Posterior cingulate gyrus (tissue), 11 donors: ENCODE results near the gene KLHDC10.
"Not testable (repeated sequence)": the region's sequence is repeated elsewhere in the genome, so short reads cannot be mapped to it uniquely, and the experiment has no call there.

Source experiments
- DNase-seq, 10 donors: peaks; one replicate each; pipeline versions ENCODE4 v3.0.0 to v3.0.0-alpha.2; 2020 to 2021; ENCODE audit warnings: mixed read lengths in 3 of 10
- intact Hi-C: fragments of 100-400 bp; cut with DNase I; formaldehyde crosslinking; loops from one replicate; pipeline ENCODE4 v1.15.1; 2023

The KLHDC10 gene

DNA sequence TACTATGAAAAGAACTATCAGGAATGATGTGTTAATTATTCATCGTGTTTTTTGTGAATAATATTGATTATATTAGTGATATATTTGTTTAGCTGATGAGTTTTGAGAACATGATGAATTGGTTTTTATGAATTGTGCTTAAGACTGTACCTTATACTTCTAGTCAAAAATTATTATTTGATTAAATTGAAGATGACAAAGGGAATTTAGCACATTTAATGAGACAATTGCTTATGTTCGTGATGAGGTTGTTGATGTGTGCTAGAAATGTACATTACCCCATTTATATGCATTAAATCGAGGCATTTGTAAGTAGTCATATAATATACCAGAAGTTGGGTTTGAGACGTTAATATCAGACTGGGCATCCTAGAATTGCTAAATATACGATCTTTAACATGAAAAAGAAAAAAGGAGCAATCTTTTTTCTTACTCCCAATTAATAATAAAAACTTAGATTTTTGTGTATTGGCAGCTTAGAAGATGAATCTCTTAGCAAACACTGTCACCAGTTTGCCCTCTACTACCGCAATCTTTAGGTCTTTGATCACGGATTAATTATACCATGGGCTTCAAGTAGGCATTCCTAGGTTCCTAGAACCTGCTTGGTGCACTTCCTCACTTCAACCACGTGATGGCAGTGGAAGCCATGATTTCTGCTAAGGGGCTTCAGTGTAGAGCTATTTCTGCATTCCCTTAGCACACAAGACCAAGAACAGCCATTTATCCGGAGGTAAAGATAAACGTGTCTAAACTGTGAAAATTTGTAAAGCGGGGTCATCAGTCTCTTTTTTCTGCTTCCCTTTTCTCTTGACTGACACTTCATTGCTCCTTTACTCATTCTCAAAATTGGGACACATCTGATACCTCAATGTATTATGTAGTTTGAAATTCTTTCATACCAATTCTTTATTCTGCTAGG, 1.6 kb downstream of the KLHDC10 start:
- intact Hi-C loops, result loop anchor here (2.0 to 10.0 kb wide), 5 partner anchors 21 to 761 kb away; partner anchors contain the start of genes COPG2 and ZC3HC1
- DNase-seq, result peak in 8 of 10 donors; percentile 37 to 94 (median 66)

DNA sequence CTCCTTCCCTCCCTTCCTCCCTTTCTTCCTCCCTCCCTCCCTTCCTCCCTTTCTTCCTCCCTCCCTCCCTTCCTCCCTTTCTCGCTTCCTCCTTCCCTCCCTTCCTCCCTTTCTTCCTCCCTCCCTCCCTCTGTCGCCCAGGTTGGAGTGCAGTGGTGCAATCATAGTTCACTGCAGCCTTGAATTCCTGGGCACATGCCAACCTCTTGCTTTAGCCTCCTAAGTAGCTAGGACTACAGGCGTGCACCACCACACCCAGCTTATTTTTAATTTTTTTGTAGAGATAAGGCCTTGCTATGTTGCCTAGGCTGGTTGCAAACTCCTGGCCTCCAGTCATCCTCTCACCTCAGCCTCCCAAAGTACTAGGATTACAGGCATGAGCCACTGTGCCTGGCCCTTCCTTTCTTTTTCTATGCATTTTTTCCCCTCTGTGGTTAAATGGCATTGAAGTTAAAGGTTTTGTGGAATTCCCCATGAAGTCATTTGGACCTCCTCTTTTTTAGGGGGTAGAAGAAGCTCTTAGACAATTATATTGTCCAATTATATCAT, 9.6 kb downstream of the KLHDC10 start:
- DNase-seq, result no peak
- intact Hi-C loops, result loop anchor here (10.0 kb wide), 1 partner anchor 675 kb away; no protein-coding TSS in a partner anchor

DNA sequence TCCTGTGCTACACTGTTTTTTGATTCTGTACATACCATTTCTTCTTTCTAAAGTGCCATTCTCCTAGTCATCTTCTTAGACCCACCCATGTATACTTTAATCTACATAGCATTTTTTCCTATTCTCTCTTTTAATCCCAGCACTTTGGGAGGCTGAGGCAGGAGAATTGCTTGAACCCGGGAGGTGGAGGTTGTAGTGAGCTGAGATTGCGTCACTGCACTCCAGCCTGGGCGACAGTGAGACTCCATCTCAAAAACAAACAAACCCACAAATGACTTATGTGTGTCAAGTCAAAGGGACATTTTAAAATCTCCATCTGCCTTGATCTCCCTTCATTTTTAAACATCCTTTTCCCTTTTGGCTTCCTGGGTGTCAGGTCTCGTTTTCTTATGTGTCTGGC, 13.2 kb downstream of the KLHDC10 start:
- intact Hi-C loops, DNase-seq: not testable (repeated sequence)

DNA sequence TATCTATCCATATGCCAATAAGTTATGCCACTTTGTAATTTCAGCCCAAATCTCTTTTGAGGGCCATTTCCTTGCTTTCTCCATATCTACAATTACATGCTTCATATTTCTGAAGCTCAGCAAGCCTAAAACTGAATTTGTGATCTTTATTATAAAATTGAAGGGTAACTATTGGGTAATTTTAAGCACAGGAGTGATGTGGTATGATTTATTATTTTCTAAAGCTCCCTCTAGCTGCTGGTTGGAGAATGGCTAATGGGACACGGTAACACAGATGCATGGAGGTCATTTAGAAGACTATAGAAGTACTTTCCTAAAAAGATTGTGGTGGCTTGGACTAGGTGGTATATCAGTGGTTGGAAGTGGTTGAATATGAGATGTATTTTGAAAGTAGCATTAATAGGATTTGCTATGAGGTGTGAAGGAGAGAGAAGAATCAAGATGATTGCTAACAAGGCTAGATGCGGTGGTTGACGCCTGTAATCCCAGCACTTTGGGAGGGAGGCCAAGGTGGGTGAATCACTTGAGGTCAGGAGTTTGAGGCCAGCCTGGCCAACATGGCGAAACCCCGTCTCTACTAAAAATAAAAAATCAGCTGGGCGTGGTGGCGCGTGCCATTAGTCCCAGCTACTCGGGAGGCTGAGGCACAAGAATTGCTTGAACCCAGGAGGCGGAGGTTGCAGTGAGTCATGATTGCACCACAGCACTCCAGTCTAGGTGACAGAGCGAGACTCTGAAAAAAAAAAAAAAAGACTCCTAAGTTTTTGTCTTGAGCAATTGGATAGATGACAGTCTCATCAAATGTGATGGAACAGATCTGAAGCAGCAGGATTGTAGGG, 13.9 kb downstream of the KLHDC10 start:
- no peak for DNase-seq
- intact Hi-C loops, result no loop called here

DNA sequence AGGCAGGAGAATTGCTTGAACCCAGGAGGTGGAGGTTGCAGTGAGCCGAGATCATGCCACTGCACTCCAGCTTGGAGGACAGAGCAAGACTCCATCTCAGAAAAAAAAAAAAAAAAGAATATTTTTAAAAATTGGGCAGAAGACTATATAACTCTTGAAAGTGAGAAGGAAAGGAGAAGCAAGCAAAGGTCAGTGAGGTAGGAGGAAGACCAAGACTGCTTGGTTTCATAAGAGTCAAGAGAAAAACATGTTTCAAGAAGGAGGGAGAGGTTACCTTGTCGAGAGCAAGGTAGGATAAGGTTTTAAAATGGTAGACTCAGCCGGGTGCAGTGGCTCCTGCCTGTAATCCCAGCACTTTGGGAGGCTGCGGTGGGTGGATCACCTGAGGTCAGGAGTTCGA, 14.9 kb downstream of the KLHDC10 start:
- DNase-seq, intact Hi-C loops: not testable (repeated sequence)

DNA sequence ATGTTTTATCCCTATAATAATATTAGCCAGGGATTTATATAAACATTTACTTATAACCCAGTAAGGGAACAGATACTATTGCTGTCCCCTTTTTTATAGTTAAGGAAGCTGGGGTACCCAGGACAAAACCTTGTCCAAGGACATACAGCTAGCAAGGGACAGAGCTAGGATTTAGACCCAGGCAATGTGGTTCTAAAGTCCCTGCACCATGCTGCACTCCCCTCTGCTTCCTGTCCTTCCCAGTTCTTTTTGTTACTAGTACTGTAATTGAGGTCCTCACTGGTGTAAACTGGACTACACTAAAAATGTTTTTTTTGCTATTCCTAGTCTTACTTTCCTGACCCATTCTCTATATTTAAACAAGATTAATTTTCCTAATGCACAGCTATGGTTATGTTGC, 16.6 kb downstream of the KLHDC10 start:
- intact Hi-C loops, result no loop called here
- no peak for DNase-seq

DNA sequence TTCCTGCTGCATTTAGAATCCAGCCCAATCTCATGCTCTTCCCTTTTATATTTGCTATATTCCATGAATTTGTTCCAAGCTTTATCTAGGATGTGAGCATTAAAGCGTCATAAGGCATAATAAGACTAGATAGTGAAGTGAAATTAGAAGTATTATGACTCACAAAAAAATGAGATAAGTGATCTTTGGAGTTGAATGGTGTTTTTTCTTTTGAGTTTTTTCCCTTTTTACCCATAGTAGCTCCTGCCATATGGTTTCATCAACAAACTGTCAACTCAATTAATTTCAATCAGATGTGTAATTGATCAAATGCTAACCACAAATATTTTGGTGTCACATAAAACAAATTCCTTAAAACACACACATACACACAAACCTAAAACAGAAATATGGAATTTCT, 17.0 kb downstream of the KLHDC10 start:
- intact Hi-C loops, result no loop called here
- DNase-seq, result no peak

DNA sequence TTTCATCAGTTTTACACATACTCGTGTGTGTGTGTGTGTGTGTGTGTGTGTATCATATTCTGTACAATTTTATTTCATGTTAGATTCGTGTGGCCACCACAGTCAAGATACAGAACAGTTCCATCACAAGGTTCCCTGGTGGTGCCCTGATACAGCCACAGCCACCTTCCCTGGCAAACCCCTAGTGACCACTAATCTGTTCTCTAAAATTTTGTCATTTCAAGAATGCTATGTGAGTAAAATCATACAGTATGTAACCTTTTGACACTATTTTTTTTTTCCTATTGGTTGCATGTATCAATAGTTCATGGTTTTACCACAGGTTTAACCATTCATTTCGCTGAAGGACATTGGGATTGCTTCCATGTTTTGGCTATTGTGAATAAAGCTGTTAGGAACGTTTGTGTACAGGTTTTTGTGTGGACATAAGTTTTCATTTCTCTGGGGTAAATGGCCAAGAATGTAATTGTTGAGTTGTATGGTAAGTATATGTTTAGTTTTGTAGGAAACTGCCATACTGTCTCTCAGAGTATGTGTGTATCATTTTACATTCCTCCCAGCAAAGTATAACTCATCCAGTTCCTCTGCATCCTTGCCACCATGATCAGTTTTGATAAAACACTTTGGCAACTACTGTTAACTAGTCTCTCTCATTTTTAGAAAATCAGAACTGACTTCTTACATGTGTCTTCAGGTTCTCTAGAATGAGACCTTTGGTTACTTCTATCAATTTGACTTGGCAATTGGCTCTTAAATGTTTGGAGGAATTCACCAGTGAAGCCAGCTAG, 20.6 kb downstream of the KLHDC10 start:
- DNase-seq, result no peak
- intact Hi-C loops, result no loop called here

DNA sequence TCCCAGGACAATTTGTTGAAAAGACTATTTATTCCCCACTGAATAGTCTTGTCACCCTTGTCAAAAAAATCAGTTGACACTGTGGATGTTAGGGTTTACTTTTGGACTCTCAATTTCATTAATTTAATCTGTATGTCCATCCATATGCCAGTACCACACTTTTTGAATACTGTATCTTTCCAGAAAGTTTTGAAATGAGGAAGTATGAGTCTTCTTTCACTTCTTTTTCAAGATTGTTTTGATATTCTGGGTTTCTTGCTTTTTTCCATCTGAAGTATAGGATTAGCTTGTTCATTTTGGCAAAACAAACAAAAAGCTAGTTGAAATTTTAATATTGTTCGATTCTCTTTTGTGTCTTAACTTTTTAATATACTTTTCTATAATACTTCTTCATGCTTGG, 21.7 kb downstream of the KLHDC10 start:
- intact Hi-C loops, result no loop called here

DNA sequence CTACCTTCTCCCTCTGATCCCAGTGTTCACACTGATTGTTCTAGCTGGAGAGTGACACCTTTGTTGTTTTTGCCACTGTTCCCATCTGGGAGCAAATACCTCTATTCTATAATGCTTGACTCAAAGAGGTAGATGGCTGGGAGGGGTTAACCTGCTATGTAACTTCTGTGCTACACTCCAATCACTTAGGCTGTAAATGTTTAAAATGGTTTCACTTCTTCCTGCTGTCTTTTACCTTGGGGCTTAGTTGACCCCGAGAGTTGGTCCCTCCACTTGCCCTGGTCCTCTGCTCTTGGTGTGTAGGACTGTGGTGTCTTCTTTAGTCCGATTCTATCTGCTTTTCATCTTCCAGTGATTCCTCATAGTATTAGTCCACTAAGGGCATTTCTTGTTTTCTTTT, 22.3 kb downstream of the KLHDC10 start:
- no peak for DNase-seq
- intact Hi-C loops, result no loop called here

More for the DNA sequence above, 21.7 kb downstream of the KLHDC10 start:
- DNase-seq, result no peak

DNA sequence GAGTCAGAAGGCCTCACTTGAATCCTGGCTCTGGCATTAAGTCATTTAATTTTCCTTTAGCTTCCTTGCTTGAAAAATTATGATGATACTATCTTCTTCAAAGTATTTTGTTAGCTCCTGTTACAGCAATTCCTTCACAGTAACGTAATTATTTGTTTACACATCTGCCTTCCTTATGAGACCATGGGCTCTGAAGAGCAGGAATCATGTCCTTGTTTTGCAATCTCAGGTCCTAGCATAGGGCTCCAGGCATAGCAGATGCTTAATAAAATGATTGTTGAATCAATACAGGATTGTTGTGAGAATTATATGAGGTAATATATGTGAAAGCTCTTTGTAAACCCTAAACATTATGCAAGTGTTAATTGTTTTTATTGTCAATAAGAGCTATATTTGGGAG, 25.5 kb downstream of the KLHDC10 start:
- DNase-seq, result no peak
- intact Hi-C loops, result no loop called here

DNA sequence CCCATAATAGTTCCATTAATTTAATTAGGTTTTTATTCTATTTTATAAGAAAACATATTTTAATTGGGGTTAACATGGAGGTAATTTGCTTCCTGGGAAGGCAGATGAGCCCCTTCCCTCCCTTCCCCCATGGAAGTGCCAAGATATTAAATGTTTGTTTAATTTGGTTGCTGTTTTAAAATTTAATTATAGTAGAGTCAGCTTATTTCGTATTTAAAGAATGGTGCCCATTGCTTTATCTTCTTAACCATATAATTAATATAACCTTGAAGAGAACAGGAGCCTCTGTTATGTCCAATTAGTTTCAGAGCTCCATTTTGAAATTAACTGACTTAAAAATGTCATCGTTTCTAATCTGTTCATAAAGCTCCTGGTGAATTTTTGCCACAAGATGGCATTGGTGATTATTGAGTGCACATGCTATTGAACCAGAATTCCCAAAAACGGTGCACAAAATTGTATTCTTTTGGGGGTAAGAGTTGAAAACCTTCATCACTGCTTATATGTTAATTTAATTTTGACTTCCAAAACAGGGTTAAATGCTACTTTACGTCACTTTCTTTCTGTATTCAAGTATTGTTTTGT, 26.0 kb downstream of the KLHDC10 start:
- intact Hi-C loops, result no loop called here
- DNase-seq, result no peak

DNA sequence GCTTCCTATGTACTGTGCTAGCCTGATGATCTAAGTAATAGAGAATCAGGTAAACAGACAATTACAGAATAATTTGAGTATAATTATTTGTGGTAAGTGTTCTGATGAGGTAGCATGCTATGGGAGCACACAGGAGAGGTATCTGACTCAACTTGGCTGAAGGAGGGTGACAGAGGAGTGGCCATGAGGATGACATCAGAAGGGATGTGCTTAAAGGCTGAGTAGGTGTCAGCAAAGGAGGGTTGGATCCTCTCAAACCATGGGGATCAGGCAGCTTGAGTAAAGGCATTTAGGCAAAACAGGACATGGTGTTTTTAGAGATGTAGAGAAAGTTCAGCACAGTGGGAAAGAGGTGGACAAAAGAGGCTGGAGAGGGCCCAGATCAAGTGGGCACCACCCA, 29.0 kb downstream of the KLHDC10 start:
- DNase-seq, result no peak
- intact Hi-C loops, result no loop called here

DNA sequence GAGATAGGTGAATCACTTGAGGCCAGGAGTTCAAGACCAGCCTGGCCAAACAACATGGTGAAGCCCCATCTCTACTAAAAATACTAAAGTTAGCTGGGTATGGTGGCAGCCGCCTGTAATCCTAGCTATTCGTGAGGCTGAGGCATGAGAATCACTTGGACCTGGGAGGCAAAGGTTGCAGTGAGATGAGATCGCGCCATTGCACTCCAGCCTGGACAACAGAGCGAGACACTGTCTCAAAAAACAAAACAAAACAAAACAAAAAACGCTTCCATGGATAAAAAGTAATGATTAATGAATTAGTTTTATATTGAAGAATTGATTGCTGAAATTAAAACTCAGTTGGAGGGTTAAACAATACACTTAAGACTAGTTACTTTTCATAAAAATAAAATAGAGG, 32.3 kb downstream of the KLHDC10 start:
- intact Hi-C loops, result no loop called here
- DNase-seq, result no peak

DNA sequence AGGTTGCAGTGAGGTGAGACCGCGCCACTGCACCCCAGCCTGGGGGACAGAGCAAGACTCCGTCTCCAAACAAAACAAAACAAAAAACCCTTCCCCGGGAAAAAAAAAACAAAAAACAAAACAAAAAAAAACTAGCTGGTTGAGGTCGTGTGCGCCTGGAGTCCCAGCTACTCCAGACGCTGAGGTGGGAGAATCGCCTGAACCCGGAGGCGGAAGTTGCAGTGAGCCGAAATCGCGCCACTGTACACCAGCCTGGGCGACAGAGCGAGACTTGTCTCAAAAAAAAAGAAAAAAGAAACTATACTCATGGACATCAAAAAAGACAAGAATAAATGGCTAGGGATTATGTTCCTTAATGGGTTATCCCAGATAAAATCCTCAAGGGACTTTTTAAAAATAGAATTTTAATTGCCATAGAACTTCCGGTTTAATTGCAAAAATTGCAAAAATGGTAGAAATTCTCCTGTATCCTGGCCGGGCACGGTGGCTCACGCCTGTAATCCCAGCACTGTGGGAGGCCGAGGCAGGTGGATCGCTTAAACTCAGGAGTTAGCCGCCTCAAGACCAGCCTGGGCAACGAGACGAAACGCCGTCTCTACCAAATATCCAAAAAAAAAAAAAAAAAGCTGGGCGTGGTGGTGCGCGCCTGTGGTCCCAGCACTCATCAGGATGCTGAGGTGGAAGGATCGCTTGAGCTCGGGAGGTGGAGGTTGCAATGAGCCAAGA, 37.8 kb downstream of the KLHDC10 start:
- peak in 1 of 10 donors; percentile 68 for DNase-seq
- intact Hi-C loops, result no loop called here

DNA sequence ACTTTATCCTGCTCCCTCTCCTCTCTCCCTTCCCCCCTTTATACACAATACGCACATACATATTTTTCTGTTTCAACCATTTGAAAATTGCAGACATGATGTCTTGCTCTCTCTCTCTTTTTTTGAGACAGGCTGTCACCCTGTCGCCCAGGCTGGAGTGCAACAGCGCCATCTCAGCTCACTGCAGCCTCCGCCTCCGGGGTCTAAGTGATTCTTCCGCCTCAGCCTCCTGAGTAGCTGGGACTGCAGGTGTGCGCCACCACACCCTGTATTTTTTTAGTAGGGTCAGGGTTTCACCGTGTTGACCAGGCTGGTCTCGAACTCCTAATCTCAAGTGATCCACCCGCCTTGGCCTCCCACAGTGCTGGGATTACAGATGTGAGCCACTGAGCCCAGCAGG, 38.5 kb downstream of the KLHDC10 start:
- intact Hi-C loops, result no loop called here
- no peak for DNase-seq

DNA sequence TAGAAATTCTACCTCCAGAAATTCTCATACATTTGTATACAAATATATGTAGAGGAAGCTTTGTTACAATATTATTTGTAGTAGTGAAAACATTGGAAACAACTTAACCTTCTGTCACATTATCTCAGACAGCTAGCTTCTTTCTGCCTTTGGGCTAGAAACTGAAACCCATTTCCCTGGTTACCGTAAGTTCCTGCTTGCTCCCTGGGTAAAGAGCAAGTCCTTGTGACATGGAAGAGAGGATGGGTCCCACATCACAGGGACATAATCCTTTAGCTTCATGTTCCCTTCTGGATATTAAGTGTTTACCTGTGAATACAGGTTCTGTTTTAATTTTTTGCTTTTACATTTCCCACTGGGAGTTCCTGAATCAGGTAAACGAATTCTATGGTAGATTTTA, 41.8 kb downstream of the KLHDC10 start:
- DNase-seq, result no peak
- intact Hi-C loops, result no loop called here

DNA sequence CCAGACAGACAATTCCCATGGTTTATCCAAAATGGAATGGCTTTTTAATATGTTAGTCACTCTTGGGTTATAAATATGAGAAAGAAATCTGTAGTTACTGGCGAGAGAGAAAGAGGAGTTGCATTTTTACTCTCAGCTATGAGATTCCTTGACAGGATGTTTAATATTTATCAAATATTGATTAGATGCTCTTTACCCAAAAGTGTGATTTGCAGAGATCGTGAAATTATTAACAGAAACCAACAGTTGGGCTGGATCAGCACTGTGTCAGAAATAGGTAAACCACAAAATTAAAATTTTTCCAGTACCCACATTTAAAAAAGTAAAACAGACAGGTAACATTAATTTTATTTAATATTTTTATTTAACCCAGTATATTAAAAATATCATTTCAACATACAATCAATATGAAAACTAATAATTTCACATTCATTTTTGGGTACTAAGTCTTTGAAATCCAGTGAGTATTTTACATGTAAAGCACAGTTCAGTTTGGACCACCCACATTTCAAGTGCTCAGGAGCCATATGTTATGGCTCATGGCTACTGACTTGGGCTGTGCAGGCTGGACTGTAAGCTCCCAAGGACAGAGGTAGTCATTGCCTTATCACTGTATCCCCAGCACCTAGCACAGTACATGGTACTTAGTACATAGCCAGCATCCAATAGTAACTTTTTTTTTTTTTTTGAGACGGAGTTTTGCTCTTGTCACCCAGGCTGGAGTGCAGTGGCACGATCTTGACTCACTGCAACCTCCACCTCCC, 42.5 kb downstream of the KLHDC10 start:
- DNase-seq, result no peak
- intact Hi-C loops, result no loop called here

DNA sequence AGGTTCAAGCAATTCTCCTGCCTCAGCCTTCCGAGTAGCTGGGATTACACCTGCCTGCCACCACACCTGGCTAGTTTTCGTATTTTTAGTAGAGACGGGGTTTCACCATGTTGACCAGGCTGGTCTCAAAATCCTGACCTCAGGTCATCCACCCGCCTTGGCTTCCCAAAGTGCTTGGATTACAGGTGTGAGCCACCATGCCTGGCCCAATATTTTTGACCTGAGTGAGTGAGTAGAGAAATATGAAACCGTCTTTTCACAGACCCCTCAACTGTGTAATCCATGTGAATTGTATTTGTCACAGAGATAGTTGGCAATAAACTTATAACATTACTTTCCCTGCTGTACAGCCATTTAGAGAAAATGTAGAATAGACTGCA, 43.1 kb downstream of the KLHDC10 start:
- intact Hi-C loops, result not testable (repeated sequence)

More for the DNA sequence above, 43.1 kb downstream of the KLHDC10 start:
- DNase-seq, result not testable (repeated sequence)
